Smooth muscle cell (in vitro differentiated cells): Measurements from ENCODE around the gene DAPK3. TPM values are rescaled to one million over a fixed set of nuclear protein-coding genes. Genes with fewer than 3 reads are reported as not detected.

Experiments used
- DNase-seq: peaks from one replicate; lab custom pipeline; 2025; ENCODE audit not compliant: unreplicated experiment; lab: John Stamatoyannopoulos, UW
- H2AFZ ChIP-seq: fragments of 200-600 bp; sonication (generic); 2 replicates; pipeline ENCODE4 v1.6.0; 2016; ENCODE audit warnings: antibody characterized with exemption, low read depth, mild to moderate bottlenecking
- H3F3A ChIP-seq: fragments of 200-600 bp; sonication (generic); 2 replicates; pipeline ENCODE4 v1.6.0; 2017; ENCODE audit warnings: antibody characterized with exemption, low read depth
- H3K27ac ChIP-seq: fragments of 200-600 bp; sonication (generic); 2 replicates; pipeline ENCODE4 v1.5.1; 2016; ENCODE audit warnings: low read depth, mild to moderate bottlenecking
- H3K27me3 ChIP-seq: fragments of 200-600 bp; sonication (generic); 2 replicates; pipeline ENCODE4 v1.6.1; 2016; ENCODE audit warnings: low read depth, mild to moderate bottlenecking
- H3K36me3 ChIP-seq: fragments of 200-600 bp; sonication (generic); 2 replicates; pipeline ENCODE4 v1.5.1; 2016; ENCODE audit warnings: low read depth
- H3K4me1 ChIP-seq: fragments of 200-600 bp; sonication (generic); 2 replicates; pipeline ENCODE4 v1.5.1; 2016; ENCODE audit warnings: low read depth
- H3K4me2 ChIP-seq: fragments of 200-600 bp; sonication (generic); 2 replicates; pipeline ENCODE4 v1.6.0; 2016; ENCODE audit warnings: mild to moderate bottlenecking
- H3K4me3 ChIP-seq: fragments of 200-600 bp; sonication (generic); 2 replicates; pipeline ENCODE4 v1.5.1; 2016; ENCODE audit warnings: mild to moderate bottlenecking
- H3K79me2 ChIP-seq: fragments of 200-600 bp; sonication (generic); 2 replicates; pipeline ENCODE4 v1.6.0; 2016; ENCODE audit warnings: low read depth, mild to moderate bottlenecking
- H3K9ac ChIP-seq: fragments of 200-600 bp; sonication (generic); 2 replicates; pipeline ENCODE4 v1.6.0; 2016; ENCODE audit warnings: low read depth
- H3K9me3 ChIP-seq: fragments of 200-600 bp; sonication (generic); replicated peaks from 2 replicates; pipeline ENCODE4 v1.5.1; 2016; ENCODE audit warnings: low read depth
- H4K20me1 ChIP-seq: fragments of 200-600 bp; sonication (generic); 2 replicates; pipeline ENCODE4 v1.6.0; 2016; ENCODE audit warnings: low read depth
- WGBS: methylation state at CpG from one replicate; pipeline ENCODE4 v1.1.7; 2016; ENCODE audit warnings: low lambda C conversion rate; 5-methylcytosine and 5-hydroxymethylcytosine counted together
- polyA plus RNA-seq: library from polyadenylated mRNA; unstranded; fragments of >200 nt; fragmentation: Nextera tagmentation; extraction: Ambion mirVana; gene quantifications from 2 replicates; pipeline ENCODE4 v1.2.1, GENCODE V29; 2016
- total RNA-seq: library from RNA; depleted of rRNA; stranded (reverse); fragments of >200 nt; gene quantifications from 2 replicates; pipeline ENCODE4 v1.2.3, GENCODE V29; 2014
- TF ChIP-seq, protein P1 (sequence below): fragments of 200-600 bp; sonication (generic); IDR thresholded peaks from 2 replicates; pipeline ENCODE4 v1.5.1; 2017; ENCODE audit warnings: borderline replicate concordance, mild to moderate bottlenecking, antibody characterized with exemption; ENCODE audit not compliant: insufficient read depth, poor library complexity, severe bottlenecking

DAPK3 gene
- total and polyA plus RNA-seq, 2 experiments from 2014 or later: 82.9 to 113 TPM

DNA sequence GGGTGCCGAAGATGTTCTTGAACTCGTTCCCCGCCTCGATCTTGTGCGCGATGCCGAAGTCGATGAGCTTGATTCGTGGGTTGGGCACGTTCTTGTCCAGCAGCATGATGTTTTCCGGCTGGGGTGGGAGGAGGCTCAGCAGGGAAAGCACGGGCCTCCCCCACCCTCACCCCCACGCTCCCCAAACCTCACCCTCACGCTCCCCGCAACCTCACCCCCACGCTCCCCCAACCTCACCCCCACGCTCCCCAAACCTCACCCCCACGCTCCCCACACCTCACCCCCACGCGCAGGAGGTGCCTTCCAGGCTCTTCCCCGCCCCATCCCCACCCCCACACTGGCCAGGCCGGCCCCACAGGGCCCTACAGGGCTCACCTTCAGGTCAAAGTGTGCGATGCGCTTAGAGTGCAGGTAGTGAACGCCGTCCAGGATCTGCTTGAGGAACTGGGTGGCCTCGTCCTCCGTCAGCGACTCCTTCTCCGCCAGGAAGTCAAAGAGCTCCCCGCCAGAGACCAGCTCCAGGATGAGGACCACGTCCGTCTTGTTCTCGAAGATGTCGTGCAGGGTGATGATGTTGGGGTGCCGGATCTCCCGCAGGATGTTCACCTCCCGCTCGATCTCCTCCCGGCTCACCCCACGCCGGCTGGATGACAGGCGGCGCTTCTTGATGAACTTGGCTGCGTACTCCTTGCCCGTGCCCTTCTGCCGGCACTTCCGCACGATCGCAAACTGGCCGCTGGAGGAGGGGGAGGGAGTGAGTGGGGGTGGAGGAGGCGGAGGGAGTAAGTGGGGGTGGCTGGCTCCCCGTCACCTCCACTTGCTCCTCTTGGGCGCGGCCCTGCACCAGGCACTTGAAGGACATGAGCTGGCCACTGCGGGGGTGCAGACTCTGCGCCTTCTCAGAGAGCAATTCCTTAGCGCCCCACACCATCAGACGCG, 6.4 kb downstream of the DAPK3 start:
- H3K27ac ChIP-seq: no peak overlapping the region
- H3K79me2 ChIP-seq: peaks cover 67% of the 10 kb centered on the region
- no peak overlapping the region for H2AFZ ChIP-seq
- H3K27me3 ChIP-seq: no peaks in the 10 kb centered on the region
- peaks cover 97% of the 10 kb centered on the region for H4K20me1 ChIP-seq
- H3K9ac ChIP-seq: no peak overlapping the region
- H3F3A ChIP-seq: peaks cover 17% of the 10 kb centered on the region
- no peak for DNase-seq
- no peak overlapping the region for H3K4me2 ChIP-seq
- no peak overlapping the region for H3K4me3 ChIP-seq
- peaks cover 15% of the 10 kb centered on the region for H3K4me1 ChIP-seq
- no peaks in the 10 kb centered on the region for H3K9me3 ChIP-seq
- TF ChIP-seq, protein P1, sequence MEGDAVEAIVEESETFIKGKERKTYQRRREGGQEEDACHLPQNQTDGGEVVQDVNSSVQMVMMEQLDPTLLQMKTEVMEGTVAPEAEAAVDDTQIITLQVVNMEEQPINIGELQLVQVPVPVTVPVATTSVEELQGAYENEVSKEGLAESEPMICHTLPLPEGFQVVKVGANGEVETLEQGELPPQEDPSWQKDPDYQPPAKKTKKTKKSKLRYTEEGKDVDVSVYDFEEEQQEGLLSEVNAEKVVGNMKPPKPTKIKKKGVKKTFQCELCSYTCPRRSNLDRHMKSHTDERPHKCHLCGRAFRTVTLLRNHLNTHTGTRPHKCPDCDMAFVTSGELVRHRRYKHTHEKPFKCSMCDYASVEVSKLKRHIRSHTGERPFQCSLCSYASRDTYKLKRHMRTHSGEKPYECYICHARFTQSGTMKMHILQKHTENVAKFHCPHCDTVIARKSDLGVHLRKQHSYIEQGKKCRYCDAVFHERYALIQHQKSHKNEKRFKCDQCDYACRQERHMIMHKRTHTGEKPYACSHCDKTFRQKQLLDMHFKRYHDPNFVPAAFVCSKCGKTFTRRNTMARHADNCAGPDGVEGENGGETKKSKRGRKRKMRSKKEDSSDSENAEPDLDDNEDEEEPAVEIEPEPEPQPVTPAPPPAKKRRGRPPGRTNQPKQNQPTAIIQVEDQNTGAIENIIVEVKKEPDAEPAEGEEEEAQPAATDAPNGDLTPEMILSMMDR: no peak
- H3K36me3 ChIP-seq: peaks cover 5% of the 10 kb centered on the region
- WGBS: 98% methylated on average over 51 of the region's 60 CpGs

DNA sequence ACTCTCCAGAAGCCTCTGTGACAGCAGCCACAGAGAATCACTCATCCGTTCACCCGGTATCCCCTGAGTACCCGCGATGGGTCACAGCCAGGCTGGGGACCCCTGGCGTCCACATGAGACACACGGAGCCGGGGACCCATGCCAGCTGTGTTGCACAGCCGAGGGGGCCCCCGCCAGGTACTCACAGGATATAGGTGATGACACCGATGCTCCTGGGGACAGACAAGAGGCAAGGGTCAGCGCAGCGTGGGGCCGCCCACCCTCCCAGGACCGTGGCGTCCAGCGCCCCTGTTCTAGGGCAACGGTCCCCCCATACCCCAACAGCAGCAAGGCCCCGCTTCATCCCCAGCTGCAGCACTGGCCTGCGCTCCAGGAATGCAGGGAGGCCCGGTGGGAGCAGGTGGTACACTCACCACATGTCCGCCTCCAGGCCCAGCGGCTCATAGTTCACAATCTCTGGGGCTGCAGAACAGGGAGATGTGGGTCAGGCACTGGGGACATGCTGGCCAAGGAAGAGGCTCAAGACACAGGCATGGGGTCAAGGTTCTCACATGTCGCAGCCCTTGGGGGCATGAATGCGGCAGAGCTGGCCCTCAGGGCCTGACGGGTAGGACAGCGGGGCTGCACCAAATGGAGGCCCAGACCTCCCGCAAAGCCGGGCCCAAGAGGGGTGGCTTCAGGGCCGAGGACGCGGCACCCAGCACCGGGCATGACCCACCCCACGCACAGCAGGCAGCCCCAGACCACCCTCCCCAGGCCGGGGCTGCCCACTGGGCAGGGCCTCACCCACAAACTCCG, 7.2 kb downstream of the DAPK3 start:
- 98% methylated on average over 30 of the region's 35 CpGs for WGBS
- peaks cover 5% of the 10 kb centered on the region for H3K36me3 ChIP-seq

DNA sequence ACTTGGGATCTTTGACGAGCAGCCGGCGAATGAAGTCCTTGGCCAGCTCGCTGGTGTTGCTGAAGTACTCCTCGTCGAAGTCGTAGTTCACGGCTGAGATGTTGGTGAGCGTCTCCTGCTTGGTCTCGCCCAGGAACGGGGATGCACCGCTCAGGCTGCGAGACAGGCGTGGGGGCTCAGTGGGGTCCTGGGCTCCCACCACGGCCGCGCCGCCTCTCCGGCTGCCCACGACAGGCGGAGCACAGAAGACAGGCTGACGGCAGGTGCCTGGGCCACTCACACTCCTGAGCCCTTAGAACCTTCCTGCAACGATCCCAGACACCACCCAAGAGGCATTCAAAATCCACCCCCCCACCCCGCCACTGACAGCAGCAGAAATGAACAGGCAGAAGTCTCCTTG, 9.9 kb downstream of the DAPK3 start:
- Histone ChIP-seq H3K27ac (no peak overlapping the region), H3K4me2 (no peak overlapping the region), H3K9me3 (no peaks in the 10 kb centered on the region), H3K4me3 (no peak overlapping the region), H3K9ac (no peak overlapping the region), H3K4me1 (no peaks in the 10 kb centered on the region), H3K36me3 (peaks cover 5% of the 10 kb centered on the region), H2AFZ (no peak overlapping the region), H4K20me1 (peaks cover 99% of the 10 kb centered on the region), H3F3A (peaks cover 6% of the 10 kb centered on the region), H3K79me2 (peaks cover 55% of the 10 kb centered on the region), H3K27me3 (no peaks in the 10 kb centered on the region)
- no peak for DNase-seq
- 98% methylated on average over 19 of the region's 24 CpGs for WGBS
- TF ChIP-seq, protein P1: no peak

More for the DNA sequence above, 7.2 kb downstream of the DAPK3 start:
- H3F3A ChIP-seq: peaks cover 17% of the 10 kb centered on the region
- H3K4me2 ChIP-seq: no peak overlapping the region
- no peak overlapping the region for H3K9ac ChIP-seq
- peaks cover 11% of the 10 kb centered on the region for H3K4me1 ChIP-seq
- peaks cover 99% of the 10 kb centered on the region for H4K20me1 ChIP-seq
- H3K27ac ChIP-seq: no peak overlapping the region
- TF ChIP-seq, protein P1: no peak
- H3K27me3 ChIP-seq: no peaks in the 10 kb centered on the region
- no peak overlapping the region for H2AFZ ChIP-seq
- H3K79me2 ChIP-seq: peaks cover 67% of the 10 kb centered on the region
- no peak for DNase-seq
- no peaks in the 10 kb centered on the region for H3K9me3 ChIP-seq
- H3K4me3 ChIP-seq: no peak overlapping the region
